Smooth muscle cell of the coronary artery (primary cell): ENCODE results near the gene SYT2. TPM values are rescaled to one million over a fixed set of nuclear protein-coding genes. Genes with fewer than 3 reads are reported as not detected.

Source experiments
- total RNA-seq: library from RNA; depleted of rRNA; stranded (reverse); fragments of >200 nt; gene quantifications from 2 replicates; pipeline ENCODE4 v1.2.3, GENCODE V29; 2014; ENCODE audit warnings: low replicate concordance

Gene SYT2
- total RNA-seq, result not detected in 2 replicates

DNA sequence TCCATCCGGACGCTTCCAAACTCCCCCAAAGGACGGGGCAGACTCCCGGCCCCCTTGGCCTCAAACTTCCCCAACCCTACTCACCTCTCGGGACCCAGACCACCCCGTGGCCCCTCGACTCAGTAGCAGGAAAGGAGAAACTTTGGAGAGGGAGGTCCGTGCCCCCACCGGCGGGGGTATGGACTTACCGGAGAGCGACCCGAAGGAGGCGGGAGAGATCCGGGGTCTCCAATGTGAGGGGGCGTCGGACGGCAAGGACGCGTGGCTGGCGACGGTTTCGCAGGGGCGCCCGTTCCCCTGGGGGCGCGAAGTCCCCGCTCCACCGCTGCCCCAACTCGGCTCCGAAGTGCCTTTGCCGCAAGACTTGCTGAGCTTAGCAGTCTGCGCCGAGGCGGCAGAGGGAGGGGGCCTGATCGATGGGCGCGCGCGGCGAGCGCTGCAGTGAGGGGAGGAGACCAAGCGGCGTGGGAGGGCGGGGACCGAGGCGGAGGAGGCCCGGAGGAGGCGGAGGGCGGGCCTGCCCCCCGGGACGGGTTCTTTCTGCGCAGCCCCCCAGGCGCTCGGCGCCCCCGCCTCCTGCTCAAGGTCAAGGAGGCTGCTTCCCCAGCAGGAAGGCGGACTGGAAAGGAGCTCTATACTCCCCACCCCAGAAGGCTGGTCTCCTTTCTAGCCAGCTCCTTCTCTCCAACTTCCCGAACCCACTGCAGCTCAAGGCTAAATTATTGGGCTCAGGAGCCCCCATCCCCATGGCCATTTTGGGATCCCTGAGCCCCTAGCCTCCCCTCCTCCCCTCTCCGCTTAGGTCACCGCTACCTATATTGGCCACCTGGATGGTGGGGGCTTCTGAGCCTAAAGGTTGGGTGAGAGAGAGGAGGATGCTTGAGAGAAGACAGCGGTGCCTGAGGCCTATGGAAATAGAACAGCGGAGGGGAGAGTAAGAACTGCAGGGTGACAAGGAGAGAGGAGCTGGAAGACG, at the start of gene SYT2:
Gene SYT2 (minus strand): TSS at position 385 of the 976 bp plus-strand sequence. CDS start 104,682 bp downstream, outside the sequence.

Other genes with a start within 250 kb of the SYT2 start
- gene KDM5B, start 98.0 kb upstream of the SYT2 start, total RNA-seq, result 55.0 and 64.0 TPM in 2 replicates
- gene PCAT6, start 100.5 kb upstream of the SYT2 start, total RNA-seq, result 0.30 TPM in 1 of 2 replicates, not detected in the other
- 5.7 and 8.2 TPM in 2 replicates for gene RABIF, start 178.7 kb upstream of the SYT2 start, total RNA-seq
- 27.1 and 42.2 TPM in 2 replicates for gene KLHL12, start 216.8 kb upstream of the SYT2 start, total RNA-seq
- gene ADIPOR1, start 247.9 kb upstream of the SYT2 start, total RNA-seq, result 94.3 and 141 TPM in 2 replicates